NB4 (cell line): Measurements from ENCODE around the gene EFCAB12.
A peak's percentile ranks its signal among the peaks of the same experiment; 100 is the strongest.
"Not testable (repeated sequence)": the region's sequence is repeated elsewhere in the genome, so short reads cannot be mapped to it uniquely, and the experiment has no call there.

Experiments
- DNase-seq: peaks from one replicate; pipeline ENCODE4 v3.0.0; 2010; ENCODE audit warnings: low read depth
- H3K4me3 ChIP-seq: one replicate; pipeline ENCODE4 v1.5.1; 2011; ENCODE audit warnings: mild to moderate bottlenecking, low read depth, low read length, moderate library complexity
- MYC ChIP-seq: IDR thresholded peaks from 2 replicates; pipeline ENCODE4 v1.6.1; 2011; ENCODE audit warnings: low read depth, low read length
- POLR2A ChIP-seq: IDR thresholded peaks from 2 replicates; pipeline ENCODE4 v1.6.1; 2011; ENCODE audit warnings: mild to moderate bottlenecking; ENCODE audit not compliant: insufficient read length; ENCODE audit errors: extremely low read depth
- TF ChIP-seq, protein P1 (sequence below): IDR thresholded peaks from one replicate; pipeline ENCODE4 v1.5.1; 2012; ENCODE audit warnings: low read depth, low read length
- TF ChIP-seq, protein P2 (sequence below): IDR thresholded peaks from 2 replicates; pipeline ENCODE4 v1.6.1; 2011; ENCODE audit warnings: low read depth, low read length

The EFCAB12 gene

DNA sequence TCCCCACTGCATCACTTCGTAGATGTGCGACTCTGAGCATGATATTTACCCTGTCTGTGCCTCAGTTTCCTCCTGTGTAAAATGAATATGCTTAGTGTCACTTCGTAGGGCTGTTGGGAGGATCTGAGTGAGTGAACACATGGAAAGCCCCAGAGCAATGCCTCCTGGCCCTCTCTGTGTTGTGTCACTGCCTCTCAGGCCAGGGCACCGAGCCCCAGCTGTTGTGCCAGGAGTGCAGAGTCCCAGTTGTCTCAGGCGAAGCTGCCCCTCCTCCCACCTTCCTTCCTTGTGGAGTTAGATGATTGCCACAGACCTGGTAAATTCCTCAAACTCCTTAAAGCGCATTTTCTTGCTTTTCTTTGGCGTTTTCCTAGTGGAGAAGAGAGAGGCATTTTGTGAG, 26.2 kb downstream of the EFCAB12 start:
- DNase-seq: no peak
- no peak overlapping the region for H3K4me3 ChIP-seq
- TF ChIP-seq MYC (no peak), POLR2A (no peak)
- TF ChIP-seq, protein P1, sequence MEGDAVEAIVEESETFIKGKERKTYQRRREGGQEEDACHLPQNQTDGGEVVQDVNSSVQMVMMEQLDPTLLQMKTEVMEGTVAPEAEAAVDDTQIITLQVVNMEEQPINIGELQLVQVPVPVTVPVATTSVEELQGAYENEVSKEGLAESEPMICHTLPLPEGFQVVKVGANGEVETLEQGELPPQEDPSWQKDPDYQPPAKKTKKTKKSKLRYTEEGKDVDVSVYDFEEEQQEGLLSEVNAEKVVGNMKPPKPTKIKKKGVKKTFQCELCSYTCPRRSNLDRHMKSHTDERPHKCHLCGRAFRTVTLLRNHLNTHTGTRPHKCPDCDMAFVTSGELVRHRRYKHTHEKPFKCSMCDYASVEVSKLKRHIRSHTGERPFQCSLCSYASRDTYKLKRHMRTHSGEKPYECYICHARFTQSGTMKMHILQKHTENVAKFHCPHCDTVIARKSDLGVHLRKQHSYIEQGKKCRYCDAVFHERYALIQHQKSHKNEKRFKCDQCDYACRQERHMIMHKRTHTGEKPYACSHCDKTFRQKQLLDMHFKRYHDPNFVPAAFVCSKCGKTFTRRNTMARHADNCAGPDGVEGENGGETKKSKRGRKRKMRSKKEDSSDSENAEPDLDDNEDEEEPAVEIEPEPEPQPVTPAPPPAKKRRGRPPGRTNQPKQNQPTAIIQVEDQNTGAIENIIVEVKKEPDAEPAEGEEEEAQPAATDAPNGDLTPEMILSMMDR: no peak
- TF ChIP-seq, protein P2, sequence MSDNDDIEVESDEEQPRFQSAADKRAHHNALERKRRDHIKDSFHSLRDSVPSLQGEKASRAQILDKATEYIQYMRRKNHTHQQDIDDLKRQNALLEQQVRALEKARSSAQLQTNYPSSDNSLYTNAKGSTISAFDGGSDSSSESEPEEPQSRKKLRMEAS: no peak

DNA sequence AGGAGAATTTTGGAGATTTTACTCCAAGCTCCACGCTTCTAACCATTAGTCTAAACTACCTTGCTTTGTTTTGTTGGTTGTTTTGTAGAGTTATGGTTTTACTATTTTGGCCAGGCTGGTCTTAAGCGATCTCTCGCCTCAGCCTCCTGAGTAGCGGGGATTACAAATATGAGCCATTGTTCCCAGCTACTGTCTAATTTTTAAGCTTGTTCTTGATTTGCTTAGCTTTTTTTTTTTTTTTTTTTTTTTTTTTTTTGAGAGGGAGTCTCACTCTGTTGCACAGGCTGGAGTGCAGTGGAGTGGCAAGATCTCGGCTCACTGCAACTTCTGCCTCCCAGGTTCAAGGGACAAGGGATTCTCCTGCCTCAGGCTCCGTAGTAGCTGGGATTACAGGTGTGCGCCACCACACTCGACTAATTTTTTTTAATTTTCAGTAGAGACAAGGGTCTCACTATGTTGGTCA, 28.5 kb downstream of the EFCAB12 start:
- peak; percentile 62 for DNase-seq
- TF ChIP-seq MYC (no peak), POLR2A (peak; percentile 66)
- peak overlapping the region; percentile 89 for H3K4me3 ChIP-seq

GRCh38 chr3:129399145-129399894, 29.1 kb downstream of the EFCAB12 start:
- TF ChIP-seq MYC (peak; percentile 4; the same call in 1 of the 2 replicates), POLR2A (peak; percentile 8)
- TF ChIP-seq, protein P2: no peak
- TF ChIP-seq, protein P1: peak; percentile 77
- peak overlapping the region; percentile 89 for H3K4me3 ChIP-seq

DNA sequence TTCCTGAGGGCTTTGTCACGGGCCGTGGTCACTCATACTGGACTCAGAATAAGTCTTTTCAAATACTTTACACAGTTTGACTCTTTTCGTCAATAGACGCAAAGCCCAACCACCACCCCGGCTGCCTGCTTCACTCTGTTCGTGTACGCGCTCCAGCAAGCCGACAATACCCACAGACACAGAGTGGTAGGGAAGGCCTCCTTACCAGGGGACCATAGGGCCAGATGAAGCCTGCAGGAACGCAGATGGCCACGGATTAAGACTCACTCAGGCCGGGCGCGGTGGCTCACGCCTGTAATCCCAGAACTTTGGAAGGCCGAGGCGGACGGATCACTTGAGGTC, 29.7 kb downstream of the EFCAB12 start:
- TF ChIP-seq, protein P1: no peak
- TF ChIP-seq, protein P2: no peak
- TF ChIP-seq POLR2A: no peak
- TF ChIP-seq MYC: peak; percentile 6; the same call in 1 of the 2 replicates
- peak; percentile 36 for DNase-seq
- peak overlapping the region; percentile 89 for H3K4me3 ChIP-seq

More at GRCh38 chr3:129399145-129399894, 29.1 kb downstream of the EFCAB12 start:
- peak; percentile 94 for DNase-seq

DNA sequence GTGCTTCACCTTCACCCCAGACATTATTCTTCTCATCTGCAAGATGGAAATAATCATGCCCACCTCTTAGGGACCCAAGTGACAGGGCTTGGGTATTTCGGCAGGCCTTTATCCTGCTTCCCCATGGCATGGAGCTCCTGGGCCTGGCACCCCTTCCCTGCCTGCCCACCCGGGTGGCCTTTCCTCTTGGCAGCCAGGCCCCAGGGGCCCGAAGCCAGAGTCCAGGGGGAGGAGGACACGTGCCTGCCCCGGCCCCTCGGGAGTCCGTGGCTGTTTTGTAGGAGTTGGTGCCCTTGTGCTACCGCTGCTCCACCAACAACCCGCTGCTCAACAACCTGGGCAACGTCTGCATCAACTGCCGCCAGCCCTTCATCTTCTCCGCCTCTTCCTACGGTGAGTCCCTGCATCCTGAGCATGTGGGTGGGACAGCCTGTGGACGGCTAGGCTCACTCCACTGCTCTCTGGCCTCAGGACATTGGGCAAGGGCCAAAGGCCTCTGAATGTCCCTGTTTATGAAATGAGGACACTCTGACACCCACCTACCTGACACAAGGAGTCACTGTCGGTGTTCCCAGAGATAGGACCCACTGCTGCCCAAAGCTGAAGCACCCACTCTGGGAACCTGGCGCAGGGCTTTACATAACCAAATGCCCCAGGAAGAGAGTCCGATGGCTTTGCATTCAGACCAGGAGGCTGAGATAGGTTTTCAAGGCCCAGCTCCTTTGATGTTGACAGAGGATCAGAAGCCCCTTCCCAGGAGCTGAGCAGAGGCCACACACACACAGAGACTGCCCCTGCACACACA, 34.5 kb downstream of the EFCAB12 start:
- DNase-seq, H3K4me3 ChIP-seq: not testable (repeated sequence)

DNA sequence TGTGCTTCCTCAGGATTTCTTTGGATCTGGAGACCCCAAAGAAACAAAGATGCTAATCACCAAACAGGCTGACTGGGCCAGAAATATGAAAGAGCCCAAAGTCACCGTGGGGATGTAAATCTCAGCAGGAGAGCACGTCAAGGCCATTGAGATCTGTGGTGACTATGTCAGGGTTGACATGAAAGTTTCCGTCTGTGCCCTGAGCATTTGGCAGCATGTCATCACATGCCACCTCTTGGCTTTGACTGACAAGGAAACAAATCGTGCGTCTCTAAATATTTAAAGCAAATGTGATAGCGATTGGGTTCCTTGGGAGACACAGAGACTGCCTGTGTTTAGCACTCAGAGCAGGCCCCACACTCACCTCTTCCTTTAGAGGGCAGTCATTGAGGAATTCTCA, 35.2 kb downstream of the EFCAB12 start:
- no peak for DNase-seq
- no peak overlapping the region for H3K4me3 ChIP-seq
- TF ChIP-seq, protein P2: no peak
- TF ChIP-seq, protein P1: no peak
- no peak for TF ChIP-seq MYC

DNA sequence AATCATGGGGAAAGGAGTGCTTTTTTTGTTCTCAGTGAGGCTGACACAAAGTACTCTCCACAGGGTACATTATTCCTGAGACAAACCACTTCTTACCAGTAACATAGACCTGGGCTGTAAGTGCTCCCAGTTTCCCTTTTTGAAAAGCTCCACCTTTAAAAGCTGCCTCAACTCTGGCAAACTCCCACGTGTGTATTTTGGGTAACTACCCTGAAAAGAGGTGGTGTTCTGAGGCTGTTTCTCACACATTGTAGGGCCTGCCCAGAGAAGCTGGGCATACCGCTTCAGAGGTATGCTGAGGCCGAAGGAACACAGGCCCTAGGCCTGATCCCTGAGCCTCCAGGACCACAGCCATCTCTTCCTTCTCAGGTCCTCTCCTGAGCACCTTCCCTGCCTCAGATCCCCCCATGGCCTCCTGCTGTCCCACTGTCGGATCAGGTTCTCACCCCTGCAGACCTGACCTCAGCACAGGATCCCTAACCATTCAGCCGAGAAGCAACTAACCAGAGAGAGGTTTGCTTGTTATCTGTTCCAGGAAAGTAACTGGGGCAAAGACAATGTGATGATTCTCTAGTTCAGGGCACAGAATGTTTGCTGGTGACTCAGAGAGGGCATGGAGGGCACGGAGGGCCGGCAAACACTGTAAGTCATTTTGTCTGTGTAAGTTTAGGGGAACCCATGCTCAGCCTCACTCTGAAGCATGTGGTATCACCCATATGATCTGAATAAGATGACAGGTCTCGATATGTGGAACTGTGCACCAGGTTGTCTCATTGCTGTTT, 36.1 kb downstream of the EFCAB12 start:
- DNase-seq, H3K4me3 ChIP-seq: not testable (repeated sequence)

DNA sequence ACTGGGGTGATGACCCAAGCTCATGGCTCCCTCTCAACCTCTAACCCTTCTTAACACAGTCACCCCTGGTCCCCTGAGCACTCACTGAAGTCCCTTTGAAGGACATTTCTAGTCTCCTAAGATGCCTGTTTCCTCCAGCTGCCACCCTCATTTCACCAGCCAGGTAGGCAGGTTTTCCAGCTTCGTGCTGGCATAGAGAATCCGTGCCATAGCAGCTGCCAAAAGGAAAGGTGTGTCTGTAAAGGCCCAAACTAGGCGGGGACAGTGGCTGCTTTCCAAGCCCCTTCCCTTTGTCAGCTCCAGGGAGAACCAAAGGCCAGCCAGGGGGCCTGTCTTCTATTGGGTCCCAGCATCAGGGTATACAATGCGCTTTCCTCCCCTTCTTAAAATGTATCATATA, 36.9 kb downstream of the EFCAB12 start:
- not testable (repeated sequence) for DNase-seq

More for the DNA sequence above, 36.9 kb downstream of the EFCAB12 start:
- H3K4me3 ChIP-seq: not testable (repeated sequence)
